ENCODE measurements around the gene ST3GAL2.
A peak's percentile ranks its signal among the peaks of the same experiment; 100 is the strongest.

DNA sequence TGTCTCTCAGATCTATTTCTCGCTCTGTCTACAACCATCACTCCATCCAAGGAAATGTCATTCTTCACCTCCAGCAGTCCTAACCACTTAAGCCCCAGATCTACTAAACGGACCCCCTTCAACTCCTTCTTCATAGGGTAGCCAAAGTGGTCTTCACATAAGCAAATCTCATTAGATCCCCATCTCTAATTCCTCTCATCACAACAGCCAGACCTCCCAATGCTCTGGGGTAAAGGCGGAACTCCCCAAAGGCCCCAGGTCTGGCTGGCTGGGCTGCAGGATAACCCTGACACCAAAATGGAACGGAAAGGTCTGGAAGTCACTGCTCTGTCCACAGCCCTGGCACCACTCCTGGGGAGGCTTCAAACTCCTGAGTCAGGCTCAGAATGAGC is 11.1 kb downstream of the ST3GAL2 start:
- TF ChIP-seq USF2 (IDR thresholded peaks at IDR 0.05; ENCODE audit: low read depth, low read length) (no peak), NFE2L2 (IDR thresholded peaks at IDR 0.05; ENCODE audit: low read depth, low read length) (peak; percentile 83), CTCF (conservative IDR thresholded peaks at IDR 0.05; ENCODE audit: low read depth, low read length) (no peak), POLR2A (IDR thresholded peaks at IDR 0.05; ENCODE audit: low read depth, low read length) (no peak), RFX5 (IDR thresholded peaks at IDR 0.05; ENCODE audit: low read depth, low read length) (no peak)

Data from IMR-90 (cell line).